CD4-positive, CD25-positive, alpha-beta regulatory T cell (primary cell): ENCODE data around the gene UTP3. TPM values are rescaled to one million over a fixed set of nuclear protein-coding genes. Genes with fewer than 3 reads are reported as not detected.
"Not testable (repeated sequence)": the region's sequence is repeated elsewhere in the genome, so short reads cannot be mapped to it uniquely, and the experiment has no call there.

Experiments used
- ATAC-seq, 2 donors: fragments of 150-1000 bp; cut with Tn5 transposase; one replicate each; pipeline ENCODE4 v1.10.0; 2021; ENCODE audit warnings: low read depth in 2 of 2, moderate number of reproducible peaks in 2 of 2, moderate library complexity in 1 of 2
- DNase-seq, 3 donors: peaks; one replicate each; pipeline versions ENCODE4 v3.0.0 to v3.0.0-alpha.2; 2012 to 2022; ENCODE audit warnings: mixed read lengths in 1 of 3
- H3K27ac ChIP-seq: one replicate; pipeline ENCODE4 v1.7.0; 2013; ENCODE audit warnings: mild to moderate bottlenecking, low read length; ENCODE audit not compliant: insufficient read depth, poor library complexity, severe bottlenecking
- H3K27me3 ChIP-seq: one replicate; pipeline ENCODE4 v1.7.0; 2013; ENCODE audit warnings: low read length; ENCODE audit not compliant: control insufficient read depth, insufficient read depth
- H3K36me3 ChIP-seq: one replicate; pipeline ENCODE4 v1.7.0; 2013; ENCODE audit warnings: mild to moderate bottlenecking, low read length, moderate library complexity; ENCODE audit not compliant: control insufficient read depth, insufficient read depth
- H3K4me1 ChIP-seq: 2 replicates; pipeline ENCODE4 v1.7.0; 2013; ENCODE audit warnings: mild to moderate bottlenecking, low read length; ENCODE audit not compliant: insufficient read depth, control insufficient read depth, poor library complexity, severe bottlenecking
- H3K4me3 ChIP-seq: one replicate; pipeline ENCODE4 v1.7.0; 2013; ENCODE audit warnings: low read depth, mild to moderate bottlenecking, low read length, moderate library complexity
- H3K9me3 ChIP-seq, 2 experiments: 1 replicate in 1 of 2; 2 replicates in 1 of 2; pipeline ENCODE4 v1.7.0; 2013; ENCODE audit warnings: low read length in 2 of 2, mild to moderate bottlenecking in 1 of 2, moderate library complexity in 1 of 2; ENCODE audit not compliant: control insufficient read depth in 2 of 2
- H3K27ac Mint-ChIP-seq, 3 donors: one replicate each; pipeline ENCODE4 v1.8.0; 2020 to 2022; ENCODE audit warnings: mild to moderate bottlenecking in 3 of 3, mixed read lengths in 3 of 3, moderate library complexity in 2 of 3
- H3K27me3 Mint-ChIP-seq: one replicate; pipeline ENCODE4 v1.8.0; 2022; ENCODE audit warnings: mild to moderate bottlenecking, mixed read lengths
- H3K36me3 Mint-ChIP-seq: one replicate; pipeline ENCODE4 v1.8.0; 2020; ENCODE audit warnings: mixed read lengths
- H3K4me1 Mint-ChIP-seq, 4 donors: one replicate each; pipeline ENCODE4 v1.8.0; 2020 to 2022; ENCODE audit warnings: mixed read lengths in 4 of 4, mild to moderate bottlenecking in 1 of 4
- H3K4me3 Mint-ChIP-seq, 4 donors: one replicate each; pipeline ENCODE4 v1.8.0; 2020 to 2022; ENCODE audit warnings: mild to moderate bottlenecking in 4 of 4, mixed read lengths in 4 of 4, moderate library complexity in 3 of 4
- H3K9me3 Mint-ChIP-seq, 7 donors: one replicate each; pipeline ENCODE4 v1.8.0; 2020 to 2022; ENCODE audit warnings: mixed read lengths in 7 of 7, mild to moderate bottlenecking in 3 of 7, moderate library complexity in 2 of 7
- polyA plus RNA-seq, 4 donors: library from polyadenylated mRNA; unstranded; fragments of 300-500 nt; fragmentation: Illumina TruSeq; gene quantifications; one replicate each; pipeline ENCODE4 v1.2.3, GENCODE V29; 2021
- total RNA-seq: library from RNA; stranded (reverse); gene quantifications from one replicate; pipeline ENCODE4 v1.2.3, GENCODE V29; 2022

Gene UTP3
- total and polyA plus RNA-seq, 5 donors from 2014 or later = 8.8 to 17.5 (median 13.5) TPM

DNA sequence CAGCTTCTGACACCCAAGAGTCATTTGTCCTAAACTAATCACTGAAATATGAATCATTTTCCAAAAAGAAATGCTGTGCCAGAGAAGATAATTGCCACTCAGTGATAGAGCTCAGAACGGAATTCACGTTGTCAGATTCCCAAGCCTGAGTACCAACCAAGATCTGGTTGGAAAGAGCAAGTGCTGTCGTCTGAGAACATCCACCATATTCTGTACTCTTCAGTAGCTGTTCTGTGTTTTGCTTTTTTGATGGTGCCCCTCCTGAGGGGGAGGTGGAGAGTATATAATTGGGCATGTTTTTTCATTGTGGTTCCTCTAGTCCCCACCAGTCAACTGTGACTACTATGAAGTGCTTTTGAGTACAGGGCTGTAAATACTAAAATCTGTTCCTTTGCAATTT, 46.6 kb downstream of the UTP3 start:
- peaks cover 18 to 38% (median 25%) of the 10 kb centered on the region in 4 donors for H3K4me1 Mint-ChIP-seq

DNA sequence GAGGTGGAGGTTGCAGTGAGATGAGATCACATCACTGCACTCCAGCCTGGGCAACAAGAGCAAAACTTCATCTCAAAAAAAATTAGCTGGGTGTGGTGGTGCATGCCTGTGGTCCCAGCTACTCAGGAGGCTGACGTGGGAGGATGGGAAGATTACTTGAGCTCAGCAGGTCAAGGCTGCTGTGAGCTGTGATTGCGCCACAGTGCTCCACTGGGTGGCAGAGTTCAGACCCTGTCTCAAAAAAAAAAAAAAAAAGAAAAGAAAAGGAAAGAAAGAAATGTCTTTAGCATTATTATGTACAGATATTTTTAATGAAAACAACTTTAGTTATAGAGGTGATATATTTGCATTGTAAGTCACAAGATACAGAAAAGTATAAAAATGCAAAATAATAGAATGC, 47.6 kb downstream of the UTP3 start:
- H3K4me1 ChIP-seq = peaks cover 33% of the 10 kb centered on the region
- not testable (repeated sequence) for H3K9me3 Mint-ChIP-seq, ATAC-seq, H3K4me3 ChIP-seq, H3K9me3 ChIP-seq, H3K36me3 ChIP-seq, H3K27ac ChIP-seq, H3K36me3 Mint-ChIP-seq, H3K27me3 ChIP-seq, H3K27me3 Mint-ChIP-seq
- peak; percentile 8 to 63 (median 27) for DNase-seq
- H3K27ac Mint-ChIP-seq = peak overlapping the region; percentile 18 to 79 (median 44)
- H3K4me3 Mint-ChIP-seq = peak overlapping the region; percentile 44 to 72 (median 54)
- peaks cover 18 to 38% (median 26%) of the 10 kb centered on the region in 4 donors for H3K4me1 Mint-ChIP-seq

More for the DNA sequence above, 46.6 kb downstream of the UTP3 start:
- DNase-seq (peak in 1 of 3 donors; percentile 12), ATAC-seq (peak; percentile 26 to 56)
- no peaks in the 10 kb centered on the region for H3K36me3 ChIP-seq
- H3K27ac Mint-ChIP-seq = peak overlapping the region; percentile 69 to 96 (median 79)
- H3K4me1 ChIP-seq = peaks cover 33% of the 10 kb centered on the region
- H3K27ac ChIP-seq = peak overlapping the region; percentile 65
- no peaks in the 10 kb centered on the region for H3K27me3 Mint-ChIP-seq
- peak overlapping the region; percentile 83 for H3K4me3 ChIP-seq
- H3K9me3 ChIP-seq = no peaks in the 10 kb centered on the region
- H3K4me3 Mint-ChIP-seq = peak overlapping the region; percentile 59 to 91 (median 66)
- H3K27me3 ChIP-seq = no peaks in the 10 kb centered on the region
- no peaks in the 10 kb centered on the region for H3K9me3 Mint-ChIP-seq
- H3K36me3 Mint-ChIP-seq = no peaks in the 10 kb centered on the region

DNA sequence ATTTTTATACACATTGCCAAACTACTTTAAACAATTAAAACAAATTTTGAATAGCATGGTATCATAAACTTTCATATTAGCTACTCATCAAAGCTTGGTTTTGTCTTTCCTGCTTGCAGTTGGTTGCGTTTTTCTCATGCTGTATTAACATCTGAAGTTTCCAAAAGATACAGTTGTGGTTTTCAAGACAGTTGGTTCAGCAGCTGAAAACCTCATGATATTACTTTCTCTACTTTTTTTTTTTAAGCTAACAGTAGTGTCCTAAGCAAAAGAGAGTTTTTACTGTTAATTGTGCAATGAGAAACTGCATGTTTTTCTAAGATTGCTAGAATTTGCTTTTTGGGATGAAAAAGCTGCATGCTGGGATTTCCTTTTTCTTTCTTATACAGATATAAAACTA, 48.7 kb downstream of the UTP3 start:
- no peaks in the 10 kb centered on the region for H3K36me3 ChIP-seq
- ATAC-seq (no peak), DNase-seq (peak in 2 of 3 donors; percentile 18 to 31)
- H3K27ac ChIP-seq = no peak overlapping the region
- Mint-ChIP-seq H3K36me3 (no peaks in the 10 kb centered on the region), H3K27ac (peak overlapping the region in 2 of 3 donors; percentile 31 to 45), H3K27me3 (no peaks in the 10 kb centered on the region), H3K4me3 (peak overlapping the region in 2 of 4 donors; percentile 8 to 66), H3K4me1 (peaks cover 18 to 38% (median 26%) of the 10 kb centered on the region in 4 donors), H3K9me3 (no peaks in the 10 kb centered on the region)
- peaks cover 33% of the 10 kb centered on the region for H3K4me1 ChIP-seq
- H3K4me3 ChIP-seq = peak overlapping the region; percentile 20
- no peaks in the 10 kb centered on the region for H3K27me3 ChIP-seq
- H3K9me3 ChIP-seq = no peaks in the 10 kb centered on the region

DNA sequence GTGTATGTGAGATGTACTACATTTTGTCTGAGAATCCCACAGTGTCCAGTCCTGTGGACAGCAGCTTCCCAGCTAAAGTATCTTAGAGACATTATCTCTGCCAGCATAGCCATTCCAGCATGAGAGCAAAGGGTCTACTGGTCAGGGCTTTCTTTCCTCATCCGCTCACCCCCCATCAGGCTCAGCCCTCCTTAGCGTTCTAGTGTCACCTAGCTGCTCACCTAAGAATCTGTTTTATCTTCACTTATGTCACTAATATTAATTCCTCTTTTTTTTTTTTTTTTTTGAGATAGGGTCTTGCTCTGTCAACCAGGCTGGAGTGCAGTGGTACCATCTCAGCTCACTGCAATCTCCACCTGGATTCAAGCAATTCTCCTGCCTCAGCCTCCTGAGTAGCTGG, 49.1 kb downstream of the UTP3 start:
- Mint-ChIP-seq H3K4me3 (peak overlapping the region in 2 of 4 donors; percentile 8 to 66), H3K9me3 (no peaks in the 10 kb centered on the region), H3K36me3 (no peaks in the 10 kb centered on the region), H3K27me3 (peaks cover 2% of the 10 kb centered on the region), H3K27ac (peak overlapping the region in 2 of 3 donors; percentile 31 to 45), H3K4me1 (peaks cover 18 to 36% (median 26%) of the 10 kb centered on the region in 4 donors)
- Histone ChIP-seq H3K4me3 (peak overlapping the region; percentile 20), H3K9me3 (no peaks in the 10 kb centered on the region), H3K4me1 (peaks cover 33% of the 10 kb centered on the region), H3K27ac (no peak overlapping the region), H3K27me3 (no peaks in the 10 kb centered on the region), H3K36me3 (no peaks in the 10 kb centered on the region)
- ATAC-seq (no peak), DNase-seq (no peak)

DNA sequence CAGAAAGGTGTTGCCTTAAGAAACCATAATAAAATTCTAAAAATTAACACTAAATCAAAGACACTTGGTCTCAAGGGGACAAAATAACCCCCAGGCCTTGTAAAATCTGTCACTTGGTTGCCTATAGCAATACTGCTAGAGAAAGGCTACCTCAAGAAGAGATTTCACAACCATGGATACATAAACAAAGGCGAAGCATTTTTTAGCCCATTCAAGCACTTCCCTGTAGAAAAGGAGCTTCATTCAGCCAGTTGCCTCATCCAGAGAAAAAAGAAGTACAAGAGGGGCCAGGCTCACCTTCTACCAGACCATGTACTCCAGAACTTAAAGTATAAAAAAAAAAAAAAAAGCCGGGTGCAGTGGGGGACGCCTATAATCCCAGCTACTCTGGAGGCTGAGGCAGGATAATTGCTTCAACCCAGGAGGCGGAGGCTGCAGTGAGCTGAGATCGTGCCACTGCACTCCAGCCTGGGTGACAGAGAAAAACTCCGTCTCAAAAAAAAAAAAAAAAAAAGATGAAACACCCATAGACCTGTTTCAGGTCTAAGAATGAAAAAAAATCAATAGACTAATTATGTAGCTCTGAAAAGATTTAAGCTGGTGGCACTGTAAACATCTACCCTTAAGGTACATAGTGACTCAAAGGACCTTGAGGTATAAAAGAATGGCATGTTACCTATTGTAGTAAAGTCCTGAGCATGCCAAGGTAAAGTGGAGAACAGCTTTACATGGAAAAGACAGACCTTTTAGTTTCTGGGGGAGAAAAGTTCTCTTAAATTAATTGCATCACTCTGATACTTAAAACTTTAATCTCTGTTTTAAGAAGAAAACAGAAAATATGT, 51.4 kb downstream of the UTP3 start:
- Histone ChIP-seq H3K27ac (no peak overlapping the region), H3K4me3 (no peak overlapping the region), H3K4me1 (peaks cover 23% of the 10 kb centered on the region), H3K36me3 (no peaks in the 10 kb centered on the region), H3K9me3 (no peaks in the 10 kb centered on the region), H3K27me3 (no peaks in the 10 kb centered on the region)
- H3K4me3 Mint-ChIP-seq = no peak overlapping the region
- no peak for DNase-seq
- no peaks in the 10 kb centered on the region for H3K9me3 Mint-ChIP-seq
- ATAC-seq = no peak
- H3K27me3 Mint-ChIP-seq = peaks cover 4% of the 10 kb centered on the region
- peaks cover 15 to 27% (median 21%) of the 10 kb centered on the region in 4 donors for H3K4me1 Mint-ChIP-seq
- H3K27ac Mint-ChIP-seq = no peak overlapping the region
- H3K36me3 Mint-ChIP-seq = no peaks in the 10 kb centered on the region

Other genes starting within 250 kb of the UTP3 start
- gene MUC7, start 216.3 kb upstream of the UTP3 start, total RNA-seq = not detected
- gene MUC7, start 216.3 kb upstream of the UTP3 start, polyA plus RNA-seq = not detected
- not detected for gene AMTN, start 170.0 kb upstream of the UTP3 start, total RNA-seq
- not detected for gene AMTN, start 170.0 kb upstream of the UTP3 start, polyA plus RNA-seq
- gene AMBN, start 96.3 kb upstream of the UTP3 start, total RNA-seq = not detected
- gene AMBN, start 96.3 kb upstream of the UTP3 start, polyA plus RNA-seq = not detected
- gene ENAM, start 59.8 kb upstream of the UTP3 start, total RNA-seq = not detected
- gene ENAM, start 59.8 kb upstream of the UTP3 start, polyA plus RNA-seq = not detected
- gene JCHAIN, start 22.0 kb upstream of the UTP3 start, total RNA-seq = 0.84 TPM
- gene JCHAIN, start 22.0 kb upstream of the UTP3 start, polyA plus RNA-seq = 1 to 10 TPM in 3 of 4 donors, not detected in 1; 1.2 to 5.2 (median 2.1) TPM
- 14.9 TPM for gene RUFY3, start 33.4 kb downstream of the UTP3 start, total RNA-seq
- 1 to 10 TPM in 3 of 4 donors, under 1 TPM in 1; 0.79 to 1.9 (median 1.4) TPM for gene RUFY3, start 33.4 kb downstream of the UTP3 start, polyA plus RNA-seq
- gene GRSF1, start 151.4 kb downstream of the UTP3 start, total RNA-seq = 46.0 TPM
- gene GRSF1, start 151.4 kb downstream of the UTP3 start, polyA plus RNA-seq = 100 to 1,000 TPM; 101 to 115 (median 110) TPM
- gene MOB1B, start 213.8 kb downstream of the UTP3 start, total RNA-seq = 17.7 TPM
- gene MOB1B, start 213.8 kb downstream of the UTP3 start, polyA plus RNA-seq = 1 to 10 TPM in 3 of 4 donors, under 1 TPM in 1; 0.96 to 2.0 (median 1.2) TPM